PC-9 (cell line): Measurements from ENCODE around the gene MYL6.

Source experiments
- CTCF ChIP-seq: fragments of 200-600 bp; sonication (generic); conservative IDR thresholded peaks from 2 replicates; pipeline ENCODE4 v1.6.1; 2017; ENCODE audit warnings: mixed run types, antibody characterized with exemption, mild to moderate bottlenecking, moderate library complexity
- EZH2 ChIP-seq: fragments of 200-600 bp; sonication (generic); IDR thresholded peaks from 2 replicates; pipeline ENCODE4 v1.8.0; 2017; ENCODE audit warnings: antibody characterized with exemption, low read depth

- TF ChIP-seq CTCF (no peak), EZH2 (no peak)
Measured at GRCh38 chr12:56134897-56135296, 23.3 kb upstream of the MYL6 start.
